Ovary (tissue), 3 donors: ENCODE data around the gene KIAA1143.

Experiments
- POLR2A ChIP-seq: fragments of 450-650 bp; IDR thresholded peaks from one replicate; pipeline ENCODE4 v1.6.1; 2017; ENCODE audit warnings: antibody characterized with exemption, mild to moderate bottlenecking, moderate library complexity
- TF ChIP-seq, protein P1 (sequence below), 3 donors: fragments of 450-650 bp in 2 of 3; fragments of 200-600 bp in 1 of 3; IDR thresholded peaks; one replicate each; pipeline versions ENCODE4 v1.5.1 to v1.8.0; 2016 to 2022; ENCODE audit warnings: antibody characterized with exemption in 3 of 3, mild to moderate bottlenecking in 1 of 3
- donor health status: DM: no; HTN: no; CAD: no.

DNA sequence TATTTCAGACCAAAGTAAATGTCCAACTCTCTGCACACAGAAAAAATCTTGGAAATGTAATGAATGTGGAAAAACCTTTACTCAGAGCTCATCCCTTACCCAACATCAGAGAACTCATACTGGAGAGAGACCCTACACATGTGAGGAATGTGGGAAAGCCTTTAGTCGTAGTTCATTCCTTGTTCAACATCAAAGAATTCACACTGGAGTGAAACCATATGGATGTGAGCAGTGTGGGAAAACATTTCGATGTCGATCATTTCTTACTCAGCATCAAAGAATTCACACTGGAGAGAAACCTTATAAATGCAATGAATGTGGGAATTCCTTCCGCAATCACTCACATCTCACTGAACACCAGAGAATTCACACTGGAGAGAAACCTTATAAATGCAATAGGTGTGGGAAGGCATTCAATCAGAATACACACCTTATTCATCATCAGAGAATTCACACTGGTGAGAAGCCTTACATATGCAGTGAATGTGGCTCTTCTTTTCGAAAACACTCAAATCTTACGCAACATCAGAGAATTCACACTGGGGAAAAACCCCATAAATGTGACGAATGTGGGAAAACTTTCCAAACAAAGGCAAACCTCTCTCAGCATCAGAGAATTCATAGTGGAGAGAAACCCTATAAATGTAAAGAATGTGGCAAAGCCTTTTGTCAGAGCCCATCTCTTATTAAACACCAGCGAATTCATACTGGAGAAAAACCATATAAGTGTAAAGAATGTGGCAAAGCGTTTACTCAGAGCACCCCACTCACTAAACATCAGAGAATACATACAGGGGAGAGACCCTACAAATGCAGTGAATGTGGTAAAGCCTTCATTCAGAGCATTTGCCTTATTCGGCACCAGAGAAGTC, 40.0 kb downstream of the KIAA1143 start:
- TF ChIP-seq, protein P1, sequence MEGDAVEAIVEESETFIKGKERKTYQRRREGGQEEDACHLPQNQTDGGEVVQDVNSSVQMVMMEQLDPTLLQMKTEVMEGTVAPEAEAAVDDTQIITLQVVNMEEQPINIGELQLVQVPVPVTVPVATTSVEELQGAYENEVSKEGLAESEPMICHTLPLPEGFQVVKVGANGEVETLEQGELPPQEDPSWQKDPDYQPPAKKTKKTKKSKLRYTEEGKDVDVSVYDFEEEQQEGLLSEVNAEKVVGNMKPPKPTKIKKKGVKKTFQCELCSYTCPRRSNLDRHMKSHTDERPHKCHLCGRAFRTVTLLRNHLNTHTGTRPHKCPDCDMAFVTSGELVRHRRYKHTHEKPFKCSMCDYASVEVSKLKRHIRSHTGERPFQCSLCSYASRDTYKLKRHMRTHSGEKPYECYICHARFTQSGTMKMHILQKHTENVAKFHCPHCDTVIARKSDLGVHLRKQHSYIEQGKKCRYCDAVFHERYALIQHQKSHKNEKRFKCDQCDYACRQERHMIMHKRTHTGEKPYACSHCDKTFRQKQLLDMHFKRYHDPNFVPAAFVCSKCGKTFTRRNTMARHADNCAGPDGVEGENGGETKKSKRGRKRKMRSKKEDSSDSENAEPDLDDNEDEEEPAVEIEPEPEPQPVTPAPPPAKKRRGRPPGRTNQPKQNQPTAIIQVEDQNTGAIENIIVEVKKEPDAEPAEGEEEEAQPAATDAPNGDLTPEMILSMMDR (IDR thresholded peaks at IDR 0.05): no peak
- no peak for TF ChIP-seq POLR2A
